KMS-11 (cell line): ENCODE data around the gene ZFR2.

Experiments
- H2AFZ ChIP-seq: fragments of 200-600 bp; sonication (generic); 2 replicates; pipeline ENCODE4 v1.6.1; 2016; ENCODE audit warnings: antibody characterized with exemption, mixed run types, low read depth
- H3K27ac ChIP-seq: fragments of 200-600 bp; sonication (generic); 2 replicates; pipeline ENCODE4 v1.6.1; 2016; ENCODE audit warnings: mild to moderate bottlenecking, mixed run types
- H3K27me3 ChIP-seq: fragments of 200-600 bp; sonication (generic); 2 replicates; pipeline ENCODE4 v1.6.1; 2017; ENCODE audit warnings: mild to moderate bottlenecking, low read depth, mixed run types, moderate library complexity; ENCODE audit not compliant: insufficient read depth
- H3K36me3 ChIP-seq: fragments of 200-600 bp; sonication (generic); 2 replicates; pipeline ENCODE4 v1.6.1; 2017; ENCODE audit warnings: mild to moderate bottlenecking, mixed run types; ENCODE audit not compliant: insufficient read depth
- H3K4me1 ChIP-seq: fragments of 200-600 bp; sonication (generic); 2 replicates; pipeline ENCODE4 v1.6.1; 2016; ENCODE audit warnings: mild to moderate bottlenecking, low read depth, mixed run types; ENCODE audit not compliant: poor library complexity, severe bottlenecking
- H3K4me2 ChIP-seq: fragments of 200-600 bp; sonication (generic); 2 replicates; pipeline ENCODE4 v1.7.0; 2016; ENCODE audit warnings: mild to moderate bottlenecking, mixed run types
- H3K4me3 ChIP-seq: fragments of 200-600 bp; sonication (generic); IDR thresholded peaks from 2 replicates; pipeline ENCODE4 v1.6.1; 2017; ENCODE audit warnings: low read depth, low read length, mixed read lengths; ENCODE audit not compliant: insufficient read depth
- H3K79me2 ChIP-seq: fragments of 200-600 bp; sonication (generic); 2 replicates; pipeline ENCODE4 v1.6.1; 2016; ENCODE audit warnings: low read depth, mixed run types; ENCODE audit not compliant: insufficient read depth
- H3K9ac ChIP-seq: fragments of 200-600 bp; sonication (generic); 2 replicates; pipeline ENCODE4 v1.6.1; 2016; ENCODE audit warnings: mild to moderate bottlenecking, mixed run types
- H4K20me1 ChIP-seq: fragments of 200-600 bp; sonication (generic); 2 replicates; pipeline ENCODE4 v1.6.1; 2016; ENCODE audit warnings: mild to moderate bottlenecking, mixed run types; ENCODE audit not compliant: insufficient read depth
- CTCF ChIP-seq: fragments of 200-600 bp; sonication (generic); conservative IDR thresholded peaks from 2 replicates; pipeline ENCODE4 v1.6.1; 2017; ENCODE audit warnings: low read depth, mild to moderate bottlenecking, antibody characterized with exemption, low read length, moderate library complexity, mixed read lengths

ZFR2 gene

GRCh38 chr19:3867971-3868769 lies 668 bp downstream of the ZFR2 start:
- peaks cover 87% of the 10 kb centered on the region for H3K27me3 ChIP-seq
- no peak overlapping the region for H2AFZ ChIP-seq
- H3K4me1 ChIP-seq, result no peaks in the 10 kb centered on the region
- H3K79me2 ChIP-seq, result no peaks in the 10 kb centered on the region
- H3K4me2 ChIP-seq, result no peak overlapping the region
- no peak overlapping the region for H3K27ac ChIP-seq
- no peaks in the 10 kb centered on the region for H3K36me3 ChIP-seq
- no peak for TF ChIP-seq CTCF
- no peak overlapping the region for H3K4me3 ChIP-seq
- H4K20me1 ChIP-seq, result no peaks in the 10 kb centered on the region
- H3K9ac ChIP-seq, result no peak overlapping the region

- Histone ChIP-seq H2AFZ (no peak overlapping the region), H3K27ac (no peak overlapping the region), H3K4me3 (no peak overlapping the region), H3K9ac (no peak overlapping the region), H3K36me3 (no peaks in the 10 kb centered on the region), H3K4me2 (no peak overlapping the region), H3K79me2 (no peaks in the 10 kb centered on the region), H3K4me1 (no peaks in the 10 kb centered on the region), H3K27me3 (peaks cover 87% of the 10 kb centered on the region), H4K20me1 (no peaks in the 10 kb centered on the region)
- no peak for TF ChIP-seq CTCF
Measured at GRCh38 chr19:3866910-3867638, 1.8 kb downstream of the ZFR2 start.

- Histone ChIP-seq H3K27me3 (peaks cover 96% of the 10 kb centered on the region), H4K20me1 (no peaks in the 10 kb centered on the region)
- no peak for TF ChIP-seq CTCF
Measured at GRCh38 chr19:3863648-3864047, 5.2 kb downstream of the ZFR2 start.

GRCh38 chr19:3862826-3863500 lies 5.9 kb downstream of the ZFR2 start:
- no peaks in the 10 kb centered on the region for H4K20me1 ChIP-seq
- no peak overlapping the region for H3K27ac ChIP-seq
- H3K27me3 ChIP-seq, result peaks cover 99% of the 10 kb centered on the region
- no peak overlapping the region for H3K4me3 ChIP-seq
- no peak overlapping the region for H3K9ac ChIP-seq
- no peak overlapping the region for H2AFZ ChIP-seq
- no peaks in the 10 kb centered on the region for H3K79me2 ChIP-seq
- H3K4me2 ChIP-seq, result no peak overlapping the region
- TF ChIP-seq CTCF, result no peak
- H3K4me1 ChIP-seq, result no peaks in the 10 kb centered on the region
- H3K36me3 ChIP-seq, result no peaks in the 10 kb centered on the region

More at GRCh38 chr19:3863648-3864047, 5.2 kb downstream of the ZFR2 start:
- Histone ChIP-seq H3K79me2 (no peaks in the 10 kb centered on the region), H3K4me3 (no peak overlapping the region), H3K9ac (no peak overlapping the region), H2AFZ (no peak overlapping the region), H3K36me3 (no peaks in the 10 kb centered on the region), H3K27ac (no peak overlapping the region), H3K4me2 (no peak overlapping the region), H3K4me1 (no peaks in the 10 kb centered on the region)
